RWPE1 (cell line): ENCODE data around the gene TPI1.

Source experiments
- CTCF ChIA-PET: fragments of 350-600 bp; sonication (Branson Sonifier 250); formaldehyde crosslinking; extraction: SDS; loops from one replicate; lab custom pipeline; 2021; lab: Yijun Ruan, JAX
- POLR2A ChIA-PET: fragments of 400-600 bp; formaldehyde crosslinking; extraction: SDS; loops from one replicate; lab custom pipeline; 2020; ENCODE audit warnings: antibody characterized with exemption; ENCODE audit not compliant: low non-redundant PET; lab: Yijun Ruan, JAX
- DNase-seq: peaks from one replicate; pipeline ENCODE4 v3.0.0; 2012; ENCODE audit warnings: low spot score
- H3K27ac ChIP-seq: fragments of 450-650 bp; 2 replicates; pipeline ENCODE4 v1.5.1; 2017
- CTCF ChIP-seq: fragments of 450-650 bp; conservative IDR thresholded peaks from 2 replicates; pipeline ENCODE4 v1.5.1; 2017; ENCODE audit warnings: low read depth, mild to moderate bottlenecking

TPI1 gene

GRCh38 chr12:6916426-6917200 is 49.3 kb downstream of the TPI1 start:
- CTCF ChIA-PET: interaction anchor here (0.5 to 1.0 kb wide), 2 partner anchors 25 to 32 kb away, joined by 3 to 5 read pairs; no protein-coding TSS in a partner anchor
- no peak for DNase-seq
- no peak overlapping the region for H3K27ac ChIP-seq
- POLR2A ChIA-PET: no interaction called here
- TF ChIP-seq CTCF: no peak

GRCh38 chr12:6917491-6918231 is 50.3 kb downstream of the TPI1 start:
- CTCF ChIA-PET: interaction anchor here (0.5 to 1.1 kb wide), 6 partner anchors 17 to 252 kb away, joined by 3 to 5 read pairs (median 4); partner anchors contain the start of gene SPSB2
- TF ChIP-seq CTCF: no peak
- no peak overlapping the region for H3K27ac ChIP-seq
- no peak for DNase-seq
- POLR2A ChIA-PET: interaction anchor here (0.6 kb wide), 1 partner anchor 38 kb away, joined by 3 read pairs; no protein-coding TSS in a partner anchor

- no peak for TF ChIP-seq CTCF
- ChIA-PET CTCF (no interaction called here), POLR2A (interaction anchor here (0.6 kb wide), 1 partner anchor 264 kb away, joined by 11 read pairs; no protein-coding TSS in a partner anchor)
- DNase-seq: no peak
- H3K27ac ChIP-seq: no peak overlapping the region
Measured at GRCh38 chr12:6919588-6919987, 52.3 kb downstream of the TPI1 start.
